ENCODE measurements around the gene CLPX. TPM values are rescaled to one million over a fixed set of nuclear protein-coding genes. Genes with fewer than 3 reads are reported as not detected.
A peak's percentile ranks its signal among the peaks of the same experiment; 100 is the strongest.
"Not testable (repeated sequence)": the region's sequence is repeated elsewhere in the genome, so short reads cannot be mapped to it uniquely, and the experiment has no call there.

CLPX gene
- total RNA-seq, 1 donor from 2014 or later: 45.3 TPM

- H3K27me3 ChIP-seq (ENCODE audit: control insufficient read depth, insufficient read depth, low read length): no peaks in the 10 kb centered on the region
- no peak overlapping the region for H3K4me3 ChIP-seq (ENCODE audit: low read depth, low read length)
- FAIRE-seq (no peak), DNase-seq (ENCODE audit: low read depth) (no peak)
- no peak for TF ChIP-seq CTCF (IDR thresholded peaks at IDR 0.05; ENCODE audit: insufficient read depth, low read length, severe bottlenecking)
- H3K36me3 ChIP-seq (ENCODE audit: control insufficient read depth, insufficient read depth, low read length): peaks cover 6% of the 10 kb centered on the region
Observed at GRCh38 chr15:65163041-65163440, 22.1 kb downstream of the CLPX start.

GRCh38 chr15:65156692-65157091 lies 28.4 kb downstream of the CLPX start:
- DNase-seq (ENCODE audit: low read depth) (no peak), FAIRE-seq (no peak)
- H3K27me3 ChIP-seq (ENCODE audit: control insufficient read depth, insufficient read depth, low read length): no peaks in the 10 kb centered on the region
- no peak for TF ChIP-seq CTCF (IDR thresholded peaks at IDR 0.05; ENCODE audit: insufficient read depth, low read length, severe bottlenecking)
- no peak overlapping the region for H3K4me3 ChIP-seq (ENCODE audit: low read depth, low read length)
- H3K36me3 ChIP-seq (ENCODE audit: control insufficient read depth, insufficient read depth, low read length): peaks cover 8% of the 10 kb centered on the region

GRCh38 chr15:65154720-65155119 lies 30.4 kb downstream of the CLPX start:
- H3K36me3 ChIP-seq (ENCODE audit: control insufficient read depth, insufficient read depth, low read length): peaks cover 8% of the 10 kb centered on the region

GRCh38 chr15:65147902-65148301 lies 37.2 kb downstream of the CLPX start:
- DNase-seq (ENCODE audit: low read depth) (no peak), FAIRE-seq (no peak)
- H3K27me3 ChIP-seq (ENCODE audit: control insufficient read depth, insufficient read depth, low read length): no peaks in the 10 kb centered on the region
- no peak overlapping the region for H3K4me3 ChIP-seq (ENCODE audit: low read depth, low read length)
- TF ChIP-seq CTCF (IDR thresholded peaks at IDR 0.05; ENCODE audit: insufficient read depth, low read length, severe bottlenecking): no peak
- no peaks in the 10 kb centered on the region for H3K36me3 ChIP-seq (ENCODE audit: control insufficient read depth, insufficient read depth, low read length)

More at GRCh38 chr15:65154720-65155119, 30.4 kb downstream of the CLPX start:
- TF ChIP-seq CTCF (IDR thresholded peaks at IDR 0.05; ENCODE audit: insufficient read depth, low read length, severe bottlenecking): no peak
- no peak for DNase-seq (ENCODE audit: low read depth)
- no peaks in the 10 kb centered on the region for H3K27me3 ChIP-seq (ENCODE audit: control insufficient read depth, insufficient read depth, low read length)
- no peak overlapping the region for H3K4me3 ChIP-seq (ENCODE audit: low read depth, low read length)
- FAIRE-seq: no peak

GRCh38 chr15:65146438-65146837 lies 38.7 kb downstream of the CLPX start:
- H3K4me3 ChIP-seq (ENCODE audit: low read depth, low read length): no peak overlapping the region
- FAIRE-seq (no peak), DNase-seq (ENCODE audit: low read depth) (no peak)
- H3K27me3 ChIP-seq (ENCODE audit: control insufficient read depth, insufficient read depth, low read length): no peaks in the 10 kb centered on the region
- no peak for TF ChIP-seq CTCF (IDR thresholded peaks at IDR 0.05; ENCODE audit: insufficient read depth, low read length, severe bottlenecking)
- no peaks in the 10 kb centered on the region for H3K36me3 ChIP-seq (ENCODE audit: control insufficient read depth, insufficient read depth, low read length)

- FAIRE-seq; H3K4me3 ChIP-seq (ENCODE audit: low read depth, low read length); H3K36me3 ChIP-seq (ENCODE audit: control insufficient read depth, insufficient read depth, low read length); H3K27me3 ChIP-seq (ENCODE audit: control insufficient read depth, insufficient read depth, low read length): not testable (repeated sequence)
- DNase-seq (ENCODE audit: low read depth): peak; percentile 24
Observed at GRCh38 chr15:65138631-65139030, 46.5 kb downstream of the CLPX start.

- H3K4me3 ChIP-seq (ENCODE audit: low read depth, low read length); FAIRE-seq; H3K36me3 ChIP-seq (ENCODE audit: control insufficient read depth, insufficient read depth, low read length); DNase-seq (ENCODE audit: low read depth); H3K27me3 ChIP-seq (ENCODE audit: control insufficient read depth, insufficient read depth, low read length): not testable (repeated sequence)
Observed at GRCh38 chr15:65137893-65138292, 47.2 kb downstream of the CLPX start.

GRCh38 chr15:65137089-65137488 lies 48.1 kb downstream of the CLPX start:
- not testable (repeated sequence) for FAIRE-seq; H3K27me3 ChIP-seq (ENCODE audit: control insufficient read depth, insufficient read depth, low read length); DNase-seq (ENCODE audit: low read depth); H3K36me3 ChIP-seq (ENCODE audit: control insufficient read depth, insufficient read depth, low read length); H3K4me3 ChIP-seq (ENCODE audit: low read depth, low read length)
